NCI-H748 treated with DMSO at 0.1 percent for 48 hours (cell line): Measurements from ENCODE around the gene NAT8.
"Not testable (repeated sequence)": the region's sequence is repeated elsewhere in the genome, so short reads cannot be mapped to it uniquely, and the experiment has no call there.

Source experiments
- DNase-seq: peaks from one replicate; lab custom pipeline; 2025; lab: John Stamatoyannopoulos, UW

Gene NAT8

DNA sequence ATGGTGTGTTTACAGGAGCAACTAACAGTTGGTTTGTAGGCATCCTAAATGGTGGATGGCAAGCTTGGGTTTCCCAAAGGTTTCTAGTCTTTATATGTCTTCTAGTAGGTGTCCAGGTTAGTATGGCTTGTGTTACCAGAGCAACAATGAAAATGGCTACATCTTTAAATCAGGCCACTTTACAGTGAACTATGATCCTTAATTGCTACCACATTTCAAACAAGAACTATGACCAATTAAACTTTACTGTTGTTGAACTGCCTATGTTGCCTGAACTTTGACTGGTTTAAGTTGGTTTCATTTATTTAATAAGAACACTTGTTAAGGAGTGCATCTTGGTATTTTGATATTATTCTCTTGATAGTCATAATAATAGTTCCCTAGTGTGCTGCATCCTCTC, 5.2 kb downstream of the NAT8 start:
- not testable (repeated sequence) for DNase-seq

DNA sequence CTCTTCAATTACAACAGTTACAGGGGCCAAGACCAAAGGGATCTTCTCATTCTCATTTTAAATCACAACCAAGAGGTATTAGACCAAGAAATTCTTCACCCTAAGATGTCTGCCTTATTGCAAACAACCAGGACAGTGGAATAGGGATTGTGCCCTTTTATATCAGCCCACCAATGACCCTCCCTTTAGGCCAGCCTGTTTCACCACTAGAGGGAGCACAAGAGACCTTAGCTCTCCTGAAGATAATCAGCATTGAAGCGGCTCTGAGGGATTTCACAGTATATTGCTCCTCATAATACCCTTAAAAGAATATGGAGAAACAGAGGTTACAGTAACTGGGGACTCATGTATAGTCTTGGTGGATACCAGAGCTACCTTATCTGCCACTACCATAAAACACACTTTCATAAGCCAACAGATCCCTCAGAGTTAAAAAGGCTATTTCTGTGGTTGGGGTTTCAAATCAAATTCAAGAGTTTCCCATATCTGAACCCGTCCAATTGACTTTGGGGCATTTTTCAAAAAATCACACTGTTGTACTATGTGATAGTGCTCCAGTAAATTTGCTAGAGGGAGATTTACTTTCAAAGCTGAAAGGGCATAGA, 11.5 kb downstream of the NAT8 start:
- DNase-seq = not testable (repeated sequence)

GRCh38 chr2:73628493-73628892, 13.7 kb downstream of the NAT8 start:
- DNase-seq = not testable (repeated sequence)

DNA sequence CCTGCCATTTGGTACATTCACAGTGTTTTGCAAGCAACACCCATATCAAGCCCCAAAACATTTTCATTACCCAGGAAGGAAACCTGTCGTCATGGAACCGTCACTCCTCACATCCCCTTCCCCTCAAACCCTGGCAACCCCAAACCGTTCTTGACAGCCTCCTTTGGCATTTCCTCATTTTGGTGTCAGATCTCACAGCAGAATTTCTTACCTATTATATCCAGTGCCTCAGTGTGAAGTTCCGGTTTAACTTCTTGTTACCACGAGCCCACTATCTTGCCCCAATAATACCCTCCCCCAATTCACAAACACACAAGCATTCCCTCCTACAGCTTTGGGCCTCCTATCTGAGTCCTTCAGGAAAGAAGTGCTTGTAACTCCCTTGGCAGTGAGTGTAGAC, 16.0 kb downstream of the NAT8 start:
- not testable (repeated sequence) for DNase-seq

DNA sequence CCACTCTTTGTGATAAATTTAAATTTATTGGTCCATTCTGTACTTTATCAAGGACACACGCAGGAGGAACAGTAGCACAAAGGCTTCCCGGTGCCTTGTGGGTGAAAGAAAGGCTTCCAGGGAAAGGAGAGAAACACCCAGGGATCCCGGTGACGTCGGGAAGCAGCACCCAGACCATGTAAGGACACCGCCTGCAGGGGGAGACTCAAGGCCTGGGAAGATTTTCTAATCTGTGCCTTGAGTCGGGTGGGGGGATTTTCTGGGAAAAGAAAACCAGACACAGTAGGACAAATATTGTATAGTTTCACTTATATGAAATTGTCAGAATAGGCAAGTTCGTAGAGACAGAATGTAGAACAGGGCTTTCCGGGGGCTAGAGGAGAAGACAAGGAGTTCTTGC, 17.6 kb downstream of the NAT8 start:
- not testable (repeated sequence) for DNase-seq

DNA sequence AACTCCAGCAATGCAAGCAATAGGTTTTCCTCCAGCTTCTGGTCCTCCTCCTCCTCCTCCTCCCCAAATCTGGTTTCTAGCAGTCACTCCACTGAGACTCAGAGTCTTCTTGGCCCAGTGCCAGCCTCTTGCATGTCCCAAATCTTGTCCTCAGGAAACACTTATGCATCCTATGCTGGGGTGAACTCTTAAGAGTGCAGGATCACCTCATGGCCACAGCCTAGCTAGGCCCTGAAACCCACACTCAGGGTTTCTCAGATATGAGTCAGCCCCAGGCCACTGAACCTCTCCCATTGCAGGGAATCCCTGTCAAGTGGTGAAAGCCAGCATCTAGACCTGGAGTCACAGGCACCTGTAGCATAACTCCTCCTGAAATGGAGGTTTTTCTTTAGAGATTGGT, 18.2 kb downstream of the NAT8 start:
- not testable (repeated sequence) for DNase-seq

DNA sequence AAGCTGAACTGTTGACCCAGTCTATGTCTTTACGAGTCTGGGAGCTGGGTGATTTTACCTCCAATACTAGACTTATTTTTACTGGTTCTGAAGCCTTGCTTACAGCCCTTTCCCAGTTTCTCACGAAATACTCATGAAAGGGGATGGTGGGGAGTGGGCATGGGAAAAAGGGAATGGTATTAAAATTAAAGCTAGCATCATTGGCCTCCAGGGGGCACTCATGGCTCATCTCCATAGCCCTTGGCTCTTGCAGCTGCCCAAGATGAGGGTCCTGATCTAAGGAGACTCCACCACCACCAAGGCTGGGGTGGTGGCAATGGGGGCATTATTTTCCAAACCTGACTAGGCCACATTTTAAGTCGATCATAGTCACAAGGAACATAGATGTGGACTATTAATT, 22.3 kb downstream of the NAT8 start:
- DNase-seq = not testable (repeated sequence)

GRCh38 chr2:73614997-73615396, 27.2 kb downstream of the NAT8 start:
- no peak for DNase-seq

- no peak for DNase-seq
Observed at GRCh38 chr2:73614105-73614504, 28.1 kb downstream of the NAT8 start.

- no peak for DNase-seq
Observed at GRCh38 chr2:73611867-73612266, 30.4 kb downstream of the NAT8 start.

DNA sequence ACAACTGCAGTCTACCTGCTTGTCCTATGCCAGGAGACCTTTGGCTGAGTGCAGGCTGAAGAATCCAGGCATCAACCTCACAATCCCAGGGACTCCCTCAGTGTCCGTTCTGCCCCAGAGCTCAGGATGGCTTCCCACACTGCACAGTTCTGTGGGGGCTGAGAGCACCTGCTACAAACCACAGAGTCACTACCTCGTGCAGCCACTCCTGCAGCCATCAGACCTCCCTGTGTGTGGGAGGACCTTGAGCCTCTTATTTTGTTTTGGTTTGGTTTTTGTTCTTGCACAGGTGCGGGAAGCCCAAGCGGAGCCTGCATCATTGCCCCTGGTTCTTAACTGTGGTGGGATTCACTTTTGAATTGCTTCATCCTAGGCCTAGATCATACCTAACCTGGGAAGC, 31.0 kb downstream of the NAT8 start:
- no peak for DNase-seq

- DNase-seq = no peak
Observed at GRCh38 chr2:73610111-73610510, 32.1 kb downstream of the NAT8 start.

- not testable (repeated sequence) for DNase-seq
Observed at GRCh38 chr2:73604589-73604988, 37.6 kb downstream of the NAT8 start.

DNA sequence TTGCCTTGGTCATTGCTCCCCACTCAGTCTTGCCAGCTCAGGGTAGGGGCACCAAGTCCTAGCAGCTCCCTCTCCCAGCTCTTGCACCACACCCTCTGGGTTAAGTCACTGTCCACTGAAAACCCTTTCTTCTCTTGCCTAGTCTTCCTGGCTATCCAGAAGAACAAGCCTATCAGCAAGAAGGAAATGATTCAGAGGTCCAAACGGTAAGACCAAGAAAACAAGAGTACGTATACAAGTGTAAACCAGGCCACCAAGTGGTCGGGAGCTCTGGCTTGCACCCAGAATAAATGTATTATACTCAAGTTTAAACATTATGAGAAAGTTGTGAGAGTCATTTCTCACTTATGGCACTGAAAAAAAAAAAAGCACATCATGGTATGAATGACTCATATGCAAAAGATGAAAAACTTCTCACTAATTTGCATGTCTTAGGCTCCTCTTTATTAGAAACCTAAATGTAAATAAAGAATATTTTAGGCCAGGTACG, 39.1 kb downstream of the NAT8 start:
- DNase-seq = not testable (repeated sequence)

DNA sequence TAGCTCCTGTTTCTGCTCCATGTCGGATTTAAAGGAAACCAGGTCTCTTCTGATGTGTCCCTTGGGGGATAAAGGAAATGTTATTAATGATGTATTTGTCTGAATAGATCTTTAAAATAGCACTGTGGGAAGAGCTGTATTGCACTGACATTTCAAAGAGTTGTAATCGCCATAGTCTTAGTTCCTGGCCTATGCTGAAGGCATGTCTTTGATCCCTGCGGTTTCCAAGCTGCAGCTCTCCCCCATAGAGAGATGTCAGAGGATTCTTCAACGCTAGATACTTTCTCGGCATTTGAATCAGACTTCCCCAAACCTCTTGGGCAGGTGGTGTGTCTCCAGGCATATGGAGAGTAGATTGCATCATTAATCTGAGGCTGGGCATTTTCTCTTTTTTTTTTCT, 40.4 kb downstream of the NAT8 start:
- DNase-seq = no peak

- DNase-seq = no peak
Observed at GRCh38 chr2:73594251-73594650, 48.0 kb downstream of the NAT8 start.

DNA sequence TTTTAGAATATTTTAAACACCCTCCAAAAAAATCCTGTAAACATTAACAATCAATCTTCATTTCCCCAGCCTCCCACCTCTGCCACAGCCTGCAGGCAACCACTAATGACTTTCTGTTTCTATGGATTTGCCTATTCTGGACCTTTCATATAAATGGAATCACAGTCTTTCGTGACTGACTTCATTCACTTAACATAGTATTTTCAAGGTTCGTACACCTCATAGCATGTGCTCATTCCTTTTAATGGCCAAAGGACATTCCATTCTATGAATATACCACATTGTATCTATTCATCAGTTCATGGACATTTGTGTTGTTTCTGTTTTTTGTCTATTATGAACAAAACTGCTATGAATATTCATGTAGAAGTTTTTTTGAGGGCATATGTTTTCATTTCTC, 48.5 kb downstream of the NAT8 start:
- DNase-seq = no peak
